PFSK-1 (cell line): Measurements from ENCODE around the gene NR2C2AP.
A peak's percentile ranks its signal among the peaks of the same experiment; 100 is the strongest.

Experiments
- FOXP2 ChIP-seq: optimal IDR thresholded peaks from 2 replicates; pipeline ENCODE3; 2011; ENCODE audit warnings: borderline replicate concordance, control low read depth, inconsistent platforms; ENCODE audit not compliant: insufficient read depth; ENCODE audit errors: extremely low read length, extremely low read depth
- POLR2AphosphoS5 ChIP-seq: IDR thresholded peaks from 2 replicates; pipeline ENCODE4 v1.6.1; 2012; ENCODE audit warnings: low read depth, mild to moderate bottlenecking, control low read depth, low read length, moderate library complexity
- SIN3A ChIP-seq: IDR thresholded peaks from 2 replicates; pipeline ENCODE4 v1.6.1; 2012; ENCODE audit warnings: mild to moderate bottlenecking, low read length, moderate library complexity, borderline replicate concordance; ENCODE audit not compliant: insufficient read depth
- TAF1 ChIP-seq: IDR thresholded peaks from 2 replicates; pipeline ENCODE4 v1.6.1; 2012; ENCODE audit warnings: low read length, control low read depth, borderline replicate concordance; ENCODE audit not compliant: insufficient read depth
- TF ChIP-seq, protein P1 (sequence below), 2 experiments: IDR thresholded peaks; 2 replicates each; pipeline versions ENCODE4 v1.6.1 to v1.8.0; 2011 to 2012; ENCODE audit warnings: low read depth in 2 of 2, low read length in 2 of 2, control low read depth in 1 of 2, inconsistent platforms in 1 of 2, mild to moderate bottlenecking in 1 of 2, moderate library complexity in 1 of 2; ENCODE audit not compliant: insufficient read depth in 1 of 2

The NR2C2AP gene

DNA sequence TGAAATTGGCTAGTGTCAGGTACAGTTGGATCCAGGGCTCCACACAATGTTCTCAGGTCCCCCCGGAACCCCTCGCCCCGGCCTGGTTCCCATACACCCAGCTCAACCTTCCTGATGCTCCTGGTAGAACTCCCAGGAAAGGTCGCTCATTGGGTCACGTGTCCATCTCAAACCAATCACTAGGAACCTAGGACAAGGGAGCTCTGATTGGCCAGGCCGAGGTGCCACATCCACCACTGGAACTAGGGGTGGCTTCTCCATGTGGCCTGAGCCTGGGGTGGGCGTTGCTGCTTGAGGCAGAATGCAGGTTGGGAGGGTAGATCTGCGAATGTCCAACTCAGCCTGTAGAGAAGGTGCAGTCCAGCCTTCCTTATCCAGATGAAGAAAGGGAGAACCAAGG is 26.3 kb downstream of the NR2C2AP start:
- TF ChIP-seq FOXP2: no peak
- no peak for TF ChIP-seq SIN3A
- TF ChIP-seq POLR2AphosphoS5: no peak
- no peak for TF ChIP-seq TAF1
- TF ChIP-seq, protein P1, sequence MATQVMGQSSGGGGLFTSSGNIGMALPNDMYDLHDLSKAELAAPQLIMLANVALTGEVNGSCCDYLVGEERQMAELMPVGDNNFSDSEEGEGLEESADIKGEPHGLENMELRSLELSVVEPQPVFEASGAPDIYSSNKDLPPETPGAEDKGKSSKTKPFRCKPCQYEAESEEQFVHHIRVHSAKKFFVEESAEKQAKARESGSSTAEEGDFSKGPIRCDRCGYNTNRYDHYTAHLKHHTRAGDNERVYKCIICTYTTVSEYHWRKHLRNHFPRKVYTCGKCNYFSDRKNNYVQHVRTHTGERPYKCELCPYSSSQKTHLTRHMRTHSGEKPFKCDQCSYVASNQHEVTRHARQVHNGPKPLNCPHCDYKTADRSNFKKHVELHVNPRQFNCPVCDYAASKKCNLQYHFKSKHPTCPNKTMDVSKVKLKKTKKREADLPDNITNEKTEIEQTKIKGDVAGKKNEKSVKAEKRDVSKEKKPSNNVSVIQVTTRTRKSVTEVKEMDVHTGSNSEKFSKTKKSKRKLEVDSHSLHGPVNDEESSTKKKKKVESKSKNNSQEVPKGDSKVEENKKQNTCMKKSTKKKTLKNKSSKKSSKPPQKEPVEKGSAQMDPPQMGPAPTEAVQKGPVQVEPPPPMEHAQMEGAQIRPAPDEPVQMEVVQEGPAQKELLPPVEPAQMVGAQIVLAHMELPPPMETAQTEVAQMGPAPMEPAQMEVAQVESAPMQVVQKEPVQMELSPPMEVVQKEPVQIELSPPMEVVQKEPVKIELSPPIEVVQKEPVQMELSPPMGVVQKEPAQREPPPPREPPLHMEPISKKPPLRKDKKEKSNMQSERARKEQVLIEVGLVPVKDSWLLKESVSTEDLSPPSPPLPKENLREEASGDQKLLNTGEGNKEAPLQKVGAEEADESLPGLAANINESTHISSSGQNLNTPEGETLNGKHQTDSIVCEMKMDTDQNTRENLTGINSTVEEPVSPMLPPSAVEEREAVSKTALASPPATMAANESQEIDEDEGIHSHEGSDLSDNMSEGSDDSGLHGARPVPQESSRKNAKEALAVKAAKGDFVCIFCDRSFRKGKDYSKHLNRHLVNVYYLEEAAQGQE (IDR thresholded peaks at IDR 0.05; ENCODE audit: insufficient read depth in 1 of 2, low read depth in 2 of 2, low read length in 2 of 2): no peak

DNA sequence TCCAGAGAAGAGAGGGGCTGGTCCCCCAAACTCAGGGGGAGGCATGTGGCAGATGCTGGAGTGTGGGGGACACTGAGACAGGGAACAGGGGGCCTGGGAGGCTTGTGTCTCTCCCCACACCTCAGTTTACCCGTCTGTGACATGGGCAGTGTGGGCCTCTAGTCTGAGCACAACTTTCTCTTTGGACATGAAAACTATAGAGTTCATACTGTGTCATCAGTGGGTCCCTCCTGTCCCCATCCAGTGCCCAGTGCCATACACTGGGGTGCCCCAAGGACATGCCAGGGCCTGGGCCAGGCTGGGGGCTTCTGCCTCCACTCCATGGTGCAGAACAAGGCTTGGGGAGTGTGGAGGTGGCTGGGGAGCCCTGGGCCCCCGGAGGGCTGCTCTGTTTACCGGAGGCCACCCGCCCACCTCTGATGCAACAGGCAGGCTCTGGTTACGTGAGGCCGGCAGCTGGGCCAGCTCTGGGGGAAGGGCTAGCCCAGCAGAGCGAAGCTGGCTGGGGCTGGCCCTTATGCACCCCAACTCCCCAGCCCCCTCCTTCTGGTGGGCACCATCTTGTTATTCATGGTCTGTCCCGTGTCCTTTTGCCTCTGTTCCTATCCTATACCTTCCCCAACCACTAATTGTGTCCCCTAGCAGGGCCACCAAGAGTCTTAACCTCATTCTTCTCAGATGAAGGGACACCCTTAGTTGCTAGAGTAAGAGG is 31.2 kb downstream of the NR2C2AP start:
- TF ChIP-seq FOXP2 (peak; percentile 93), SIN3A (no peak)

DNA sequence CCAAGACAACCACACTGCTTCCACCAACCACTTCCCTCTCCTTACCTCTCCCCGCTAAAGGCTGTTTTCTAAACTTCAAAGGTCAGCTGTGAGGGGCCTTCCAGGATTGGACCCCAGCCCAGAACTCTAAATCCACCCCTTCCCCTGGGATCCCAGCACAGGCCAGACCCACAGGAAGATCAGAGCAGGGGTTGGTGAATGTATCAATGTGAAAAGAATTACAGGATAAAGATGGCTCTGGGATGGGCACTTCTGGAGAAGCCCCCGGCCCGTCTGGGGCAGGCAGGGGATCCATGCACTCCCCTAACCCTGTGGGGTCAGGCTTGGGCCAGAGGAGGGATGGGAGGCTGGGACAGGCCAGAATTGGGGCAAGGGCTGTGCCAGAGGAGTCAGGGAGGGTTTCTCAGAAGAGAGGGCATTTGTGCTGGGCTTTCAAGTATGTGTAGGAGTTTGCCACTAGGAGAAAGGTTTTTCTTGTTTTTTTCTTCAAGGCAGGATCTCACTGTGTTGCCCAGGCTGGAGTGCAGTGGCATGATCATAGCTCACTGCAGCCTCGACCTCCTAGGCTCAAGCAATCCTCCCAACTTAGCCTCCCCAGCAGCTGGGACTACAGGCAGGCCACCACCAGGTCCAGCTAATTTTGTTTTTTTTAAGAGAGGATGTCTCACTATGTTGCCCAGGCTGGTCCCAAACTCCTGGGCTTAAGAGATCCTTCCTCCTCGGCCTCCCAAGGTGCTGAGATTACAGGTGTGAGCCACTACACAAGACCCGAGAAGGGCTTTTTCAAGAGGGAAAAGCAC is 32.1 kb downstream of the NR2C2AP start:
- TF ChIP-seq, protein P1 (IDR thresholded peaks at IDR 0.05; ENCODE audit: insufficient read depth in 1 of 2, low read depth in 2 of 2, low read length in 2 of 2): no peak
- no peak for TF ChIP-seq SIN3A
- no peak for TF ChIP-seq FOXP2
- no peak for TF ChIP-seq POLR2AphosphoS5
- no peak for TF ChIP-seq TAF1

DNA sequence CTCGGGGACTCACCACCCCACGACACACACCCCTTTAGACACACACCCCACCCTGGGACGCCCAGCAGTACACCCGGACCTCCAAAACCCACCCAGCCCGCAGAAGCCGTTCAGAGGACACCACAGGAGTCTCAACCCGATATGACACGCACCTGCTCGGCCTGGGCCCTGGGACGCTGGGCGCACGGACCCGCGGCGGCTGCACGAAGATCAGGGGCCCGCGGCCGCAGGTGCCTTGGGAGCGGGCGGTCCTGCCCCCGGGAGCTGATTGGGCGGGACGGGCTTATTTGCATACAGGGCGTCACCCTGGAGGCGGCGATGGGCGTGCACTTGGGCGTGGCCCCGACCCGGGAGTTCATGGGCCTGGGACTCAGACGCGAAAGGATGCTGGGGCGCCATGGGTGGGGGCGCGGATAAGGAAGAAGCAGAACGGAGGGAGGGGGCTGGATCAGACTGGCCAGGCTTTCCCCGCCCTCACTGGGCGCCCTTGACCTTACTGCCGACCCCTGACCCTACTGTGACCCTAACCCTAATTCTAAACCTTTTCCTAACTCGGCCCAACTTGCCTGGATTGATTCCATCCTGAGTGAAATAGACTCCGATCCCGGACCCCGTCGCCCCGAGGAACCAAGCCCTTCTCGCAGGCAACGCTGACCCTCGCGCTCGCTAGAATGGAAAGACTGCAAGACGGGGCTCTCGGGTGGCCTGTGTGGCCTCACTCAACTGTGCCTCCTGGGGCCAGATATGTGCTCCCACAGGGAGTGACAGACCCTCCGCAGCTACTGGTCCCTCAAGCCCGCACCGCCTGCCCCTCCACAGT is 33.0 kb downstream of the NR2C2AP start, which contains the start of gene MEF2B:
TSS of gene MEF2B (minus strand) at position 211 of the 820 bp plus-strand sequence. CDS start 19,528 bp downstream, outside the sequence.
- TF ChIP-seq FOXP2 (no peak), SIN3A (no peak), POLR2AphosphoS5 (no peak), TAF1 (no peak)
- TF ChIP-seq, protein P1 (IDR thresholded peaks at IDR 0.05; ENCODE audit: insufficient read depth in 1 of 2, low read depth in 2 of 2, low read length in 2 of 2): no peak

DNA sequence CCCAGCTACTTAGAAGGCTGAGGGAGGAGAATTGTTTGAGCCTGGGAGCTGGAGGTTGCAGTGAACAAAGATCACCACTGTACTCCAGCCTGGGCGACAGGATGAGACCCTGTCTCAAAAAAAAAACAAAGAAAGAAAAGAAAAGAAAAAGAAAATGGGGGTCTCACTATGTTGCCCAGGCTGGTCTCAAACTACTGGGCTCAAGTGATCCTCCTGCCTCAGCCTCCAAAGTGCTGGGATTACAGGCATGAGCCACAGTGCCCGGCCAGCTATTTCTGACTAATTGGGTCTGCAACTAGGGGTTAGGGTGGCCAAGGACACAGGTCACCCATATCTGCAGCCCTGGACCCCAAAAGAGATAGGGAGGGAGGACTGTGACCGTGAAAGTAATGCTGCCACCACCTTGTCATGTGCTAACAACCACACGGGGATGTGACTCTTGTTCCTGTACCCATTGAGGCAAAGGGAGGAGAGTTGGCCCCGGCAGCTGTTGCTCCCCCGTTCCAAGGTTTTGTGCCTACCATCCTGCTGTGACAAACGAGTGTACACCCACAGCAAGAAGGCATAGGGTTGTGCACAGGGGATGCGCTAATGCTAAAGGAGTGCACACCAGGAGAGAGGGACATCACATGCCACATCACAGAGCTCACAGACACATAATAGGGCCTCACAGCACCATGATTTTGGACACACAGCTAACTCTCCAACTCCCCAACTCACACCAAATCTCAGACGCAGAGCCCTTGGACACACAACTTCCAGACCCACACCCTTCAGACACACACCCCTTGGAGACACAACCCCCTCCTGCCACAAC is 33.8 kb downstream of the NR2C2AP start:
- TF ChIP-seq TAF1 (no peak), POLR2AphosphoS5 (no peak), SIN3A (no peak), FOXP2 (no peak)
- TF ChIP-seq, protein P1 (IDR thresholded peaks at IDR 0.05; ENCODE audit: insufficient read depth in 1 of 2, low read depth in 2 of 2, low read length in 2 of 2): no peak
